Gastrocnemius medialis (tissue), 4 donors: ENCODE data around the gene MINDY3. TPM values are rescaled to one million over a fixed set of nuclear protein-coding genes. Genes with fewer than 3 reads are reported as not detected.

Experiments used
- ATAC-seq, 2 donors: fragments of 150-250 bp; one replicate each; pipeline ENCODE4 v1.9.1; 2016
- DNase-seq, 2 donors: peaks; one replicate each; pipeline ENCODE4 v3.0.0-alpha.2; 2019
- H3K27ac ChIP-seq, 4 donors: fragments of 200-600 bp; sonication (generic); 1 replicate in 1 of 4; 2 replicates in 3 of 4; pipeline ENCODE4 v1.5.1; 2016 to 2018; ENCODE audit warnings: mild to moderate bottlenecking in 2 of 4, moderate library complexity in 1 of 4
- H3K27me3 ChIP-seq, 3 donors: fragments of 200-600 bp; sonication (generic) in 2 of 3; 1 replicate in 1 of 3; 2 replicates in 2 of 3; pipeline versions ENCODE4 v1.5.1 to v1.6.0; 2016 to 2019; ENCODE audit warnings: mild to moderate bottlenecking in 1 of 3, moderate library complexity in 1 of 3
- H3K36me3 ChIP-seq, 2 donors: fragments of 200-600 bp; sonication (generic) in 1 of 2; one replicate each; pipeline ENCODE4 v1.5.1; 2017 to 2018
- H3K4me1 ChIP-seq, 2 donors: fragments of 200-600 bp; sonication (generic) in 1 of 2; one replicate each; pipeline ENCODE4 v1.5.1; 2016 to 2017; ENCODE audit warnings: mild to moderate bottlenecking in 2 of 2
- H3K4me3 ChIP-seq, 4 donors: fragments of 200-600 bp; sonication (generic) in 3 of 4; 1 replicate in 1 of 4; 2 replicates in 3 of 4; pipeline ENCODE4 v1.5.1; 2016 to 2019; ENCODE audit warnings: mild to moderate bottlenecking in 2 of 4
- H3K9me3 ChIP-seq, 3 donors: fragments of 200-600 bp; sonication (generic) in 2 of 3; 1 replicate in 1 of 3; 2 replicates in 2 of 3; pipeline ENCODE4 v1.5.1; 2016 to 2019
- POLR2A ChIP-seq, 2 donors: fragments of 450-650 bp; IDR thresholded peaks; one replicate each; pipeline ENCODE4 v1.6.1; 2017; ENCODE audit warnings: antibody characterized with exemption in 2 of 2, mild to moderate bottlenecking in 2 of 2, moderate library complexity in 2 of 2
- in situ Hi-C, 4 donors: fragments of 200-750 bp; cut with MboI; loops; one replicate each; pipeline versions ENCODE4 v1.15.0 to v1.8.0; 2017; ENCODE audit warnings: low sequenced_read_pairs in 4 of 4
- intact Hi-C: fragments of 100-400 bp; cut with DNase I; formaldehyde crosslinking; loops from one replicate; pipeline ENCODE4 v1.15.1; 2023; ENCODE audit warnings: low total_unique reads
- total RNA-seq, 4 donors: library from RNA; depleted of rRNA; stranded (reverse); fragments of >200 nt; gene quantifications; one replicate each; pipeline versions ENCODE4 v1.1.0 to v1.2.3, GENCODE V29; 2016
- TF ChIP-seq, protein P1 (sequence below), 5 experiments: fragments of 450-650 bp in 3 of 5; fragments of 200-600 bp in 2 of 5; sonication (generic) in 2 of 5; IDR thresholded peaks in 4 of 5; conservative IDR thresholded peaks in 1 of 5; 1 replicate in 4 of 5; 2 replicates in 1 of 5; pipeline ENCODE4 v1.5.1; 2016 to 2019; ENCODE audit warnings: antibody characterized with exemption in 5 of 5, mild to moderate bottlenecking in 3 of 5, moderate library complexity in 3 of 5

The MINDY3 gene
- total RNA-seq = 10 to 100 TPM in 2 of 4 donors, 1 to 10 TPM in 2; 7.6 to 37.5 (median 10.8) TPM

- ATAC-seq = peak; percentile 99
- DNase-seq = peak; percentile 68 to 75
- Histone ChIP-seq H3K9me3 (no peaks in the 10 kb centered on the region), H3K27ac (peak within 1 kb of the TSS; percentile 68 to 79 (median 74)), H3K36me3 (no peaks in the 10 kb centered on the region), H3K4me1 (peaks cover 29 to 31% of the 10 kb centered on the region in 2 donors), H3K27me3 (peaks cover 6 to 23% (median 10%) of the 10 kb centered on the region in 3 donors), H3K4me3 (peak within 1 kb of the TSS; percentile 88 to 97 (median 92))
- in situ Hi-C loops = no loop called here
- intact Hi-C loops = no loop called here
- TF ChIP-seq, protein P1, sequence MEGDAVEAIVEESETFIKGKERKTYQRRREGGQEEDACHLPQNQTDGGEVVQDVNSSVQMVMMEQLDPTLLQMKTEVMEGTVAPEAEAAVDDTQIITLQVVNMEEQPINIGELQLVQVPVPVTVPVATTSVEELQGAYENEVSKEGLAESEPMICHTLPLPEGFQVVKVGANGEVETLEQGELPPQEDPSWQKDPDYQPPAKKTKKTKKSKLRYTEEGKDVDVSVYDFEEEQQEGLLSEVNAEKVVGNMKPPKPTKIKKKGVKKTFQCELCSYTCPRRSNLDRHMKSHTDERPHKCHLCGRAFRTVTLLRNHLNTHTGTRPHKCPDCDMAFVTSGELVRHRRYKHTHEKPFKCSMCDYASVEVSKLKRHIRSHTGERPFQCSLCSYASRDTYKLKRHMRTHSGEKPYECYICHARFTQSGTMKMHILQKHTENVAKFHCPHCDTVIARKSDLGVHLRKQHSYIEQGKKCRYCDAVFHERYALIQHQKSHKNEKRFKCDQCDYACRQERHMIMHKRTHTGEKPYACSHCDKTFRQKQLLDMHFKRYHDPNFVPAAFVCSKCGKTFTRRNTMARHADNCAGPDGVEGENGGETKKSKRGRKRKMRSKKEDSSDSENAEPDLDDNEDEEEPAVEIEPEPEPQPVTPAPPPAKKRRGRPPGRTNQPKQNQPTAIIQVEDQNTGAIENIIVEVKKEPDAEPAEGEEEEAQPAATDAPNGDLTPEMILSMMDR (IDR thresholded peaks at IDR 0.05 in 4 of 5, conservative IDR thresholded peaks at IDR 0.05 in 1 of 5) = no peak
- peak in 1 of 2 donors; percentile 23 for TF ChIP-seq POLR2A (IDR thresholded peaks at IDR 0.05)
Measured at GRCh38 chr10:15859906-15860691, at the start of gene MINDY3. MINDY3 (minus strand) TSS chr10:15860507; CDS start chr10:15860299, 208 bp downstream.

GRCh38 chr10:15901889-15902288 lies 41.6 kb upstream of the MINDY3 start:
- in situ Hi-C loops = loop anchor here in 2 of 4 donors (25.0 kb wide), 2 partner anchors 885 to 1360 kb away; no protein-coding TSS in a partner anchor
- Histone ChIP-seq H3K4me3 (no peak overlapping the region), H3K4me1 (no peaks in the 10 kb centered on the region), H3K27me3 (peaks cover 0 to 3% (median 0%) of the 10 kb centered on the region in 3 donors), H3K27ac (no peak overlapping the region), H3K36me3 (no peaks in the 10 kb centered on the region), H3K9me3 (no peaks in the 10 kb centered on the region)
- intact Hi-C loops = loop anchor here (10.0 kb wide), 1 partner anchor 873 kb away; no protein-coding TSS in a partner anchor
- ATAC-seq (no peak), DNase-seq (no peak)
- TF ChIP-seq, protein P1 (IDR thresholded peaks at IDR 0.05 in 4 of 5, conservative IDR thresholded peaks at IDR 0.05 in 1 of 5) = no peak
- no peak for TF ChIP-seq POLR2A (IDR thresholded peaks at IDR 0.05)

- DNase-seq = no peak
Measured at GRCh38 chr10:15898046-15898445, 37.7 kb upstream of the MINDY3 start.

GRCh38 chr10:15897287-15897686 lies 37.0 kb upstream of the MINDY3 start:
- Histone ChIP-seq H3K27me3 (peaks cover 0 to 3% (median 0%) of the 10 kb centered on the region in 3 donors), H3K36me3 (no peaks in the 10 kb centered on the region), H3K4me1 (no peaks in the 10 kb centered on the region), H3K9me3 (no peaks in the 10 kb centered on the region), H3K27ac (no peak overlapping the region), H3K4me3 (no peak overlapping the region)
- intact Hi-C loops (no loop called here), in situ Hi-C loops (loop anchor here in 2 of 4 donors (25.0 kb wide), 1 partner anchor 890 kb away; no protein-coding TSS in a partner anchor)
- ATAC-seq = no peak
- TF ChIP-seq, protein P1 (IDR thresholded peaks at IDR 0.05 in 4 of 5, conservative IDR thresholded peaks at IDR 0.05 in 1 of 5) = no peak
- TF ChIP-seq POLR2A (IDR thresholded peaks at IDR 0.05) = no peak
- no peak for DNase-seq

More at GRCh38 chr10:15898046-15898445, 37.7 kb upstream of the MINDY3 start:
- intact Hi-C loops = no loop called here
- Histone ChIP-seq H3K27me3 (peaks cover 0 to 3% (median 0%) of the 10 kb centered on the region in 3 donors), H3K4me1 (no peaks in the 10 kb centered on the region), H3K9me3 (no peaks in the 10 kb centered on the region), H3K4me3 (no peak overlapping the region), H3K27ac (no peak overlapping the region), H3K36me3 (no peaks in the 10 kb centered on the region)
- TF ChIP-seq POLR2A (IDR thresholded peaks at IDR 0.05) = no peak
- TF ChIP-seq, protein P1 (IDR thresholded peaks at IDR 0.05 in 4 of 5, conservative IDR thresholded peaks at IDR 0.05 in 1 of 5) = no peak
- ATAC-seq = no peak
- in situ Hi-C loops = loop anchor here in 2 of 4 donors (25.0 kb wide), 1 partner anchor 889 kb away; no protein-coding TSS in a partner anchor
